Jurkat, Clone E6-1 (cell line): ENCODE results near the gene SHKBP1. TPM values are rescaled to one million over a fixed set of nuclear protein-coding genes. Genes with fewer than 3 reads are reported as not detected.
"Not testable (repeated sequence)": the region's sequence is repeated elsewhere in the genome, so short reads cannot be mapped to it uniquely, and the experiment has no call there.

ENCODE experiments used
- DNase-seq: peaks from one replicate; pipeline ENCODE4 v3.0.0-alpha.2; 2011; ENCODE audit warnings: low read depth, low spot score
- H3K4me3 ChIP-seq: 2 replicates; pipeline ENCODE4 v1.5.1; 2011; ENCODE audit warnings: mild to moderate bottlenecking, low read length, control low read depth, moderate library complexity
- polyA plus RNA-seq: library from polyadenylated mRNA; unstranded; fragments of >200 nt; gene quantifications from one replicate; pipeline ENCODE4 v1.2.1, GENCODE V29; 2012; ENCODE audit warnings: missing spikeins; ENCODE audit not compliant: insufficient read length, insufficient read depth

The SHKBP1 gene
- polyA plus RNA-seq: 222 TPM

- peak; percentile 94 for DNase-seq
Measured at GRCh38 chr19:40576585-40577451, at the start of gene SHKBP1. Gene SHKBP1, plus strand, starts transcription at chr19:40576873. Its CDS starts 27 bp downstream, at chr19:40576900.

GRCh38 chr19:40528078-40528477 lies 48.6 kb upstream of the SHKBP1 start:
- H3K4me3 ChIP-seq: no peak overlapping the region
- no peak for DNase-seq

More at GRCh38 chr19:40576585-40577451, at the start of gene SHKBP1:
- H3K4me3 ChIP-seq: peak within 1 kb of the TSS; percentile 85

- no peak overlapping the region for H3K4me3 ChIP-seq
Measured at GRCh38 chr19:40528533-40529092, 48.1 kb upstream of the SHKBP1 start.

GRCh38 chr19:40529093-40529954 lies 47.3 kb upstream of the SHKBP1 start:
- peak; percentile 83 for DNase-seq
- peak overlapping the region; percentile 33 for H3K4me3 ChIP-seq

More at GRCh38 chr19:40528533-40529092, 48.1 kb upstream of the SHKBP1 start:
- no peak for DNase-seq

- DNase-seq: no peak
- H3K4me3 ChIP-seq: peak overlapping the region; percentile 38
Measured at GRCh38 chr19:40530091-40530901, 46.4 kb upstream of the SHKBP1 start.

- no peak for DNase-seq
- no peak overlapping the region for H3K4me3 ChIP-seq
Measured at GRCh38 chr19:40533508-40533907, 43.2 kb upstream of the SHKBP1 start.

GRCh38 chr19:40534148-40534547 lies 42.5 kb upstream of the SHKBP1 start:
- no peak for DNase-seq
- no peak overlapping the region for H3K4me3 ChIP-seq

- H3K4me3 ChIP-seq: no peak overlapping the region
- DNase-seq: no peak
Measured at GRCh38 chr19:40539070-40539469, 37.6 kb upstream of the SHKBP1 start.

- no peak for DNase-seq
- H3K4me3 ChIP-seq: no peak overlapping the region
Measured at GRCh38 chr19:40542202-40542859, 34.3 kb upstream of the SHKBP1 start.

GRCh38 chr19:40543029-40543597 lies 33.6 kb upstream of the SHKBP1 start:
- H3K4me3 ChIP-seq: no peak overlapping the region

GRCh38 chr19:40546153-40546841 lies 30.4 kb upstream of the SHKBP1 start:
- H3K4me3 ChIP-seq, DNase-seq: not testable (repeated sequence)

More at GRCh38 chr19:40543029-40543597, 33.6 kb upstream of the SHKBP1 start:
- no peak for DNase-seq

GRCh38 chr19:40547190-40547589 lies 29.5 kb upstream of the SHKBP1 start:
- H3K4me3 ChIP-seq, DNase-seq: not testable (repeated sequence)

- no peak overlapping the region for H3K4me3 ChIP-seq
- DNase-seq: no peak
Measured at GRCh38 chr19:40547836-40548235, 28.8 kb upstream of the SHKBP1 start.

GRCh38 chr19:40549007-40549708 lies 27.5 kb upstream of the SHKBP1 start:
- H3K4me3 ChIP-seq: peak overlapping the region; percentile 43
- DNase-seq: peak; percentile 77

GRCh38 chr19:40550951-40551350 lies 25.7 kb upstream of the SHKBP1 start:
- no peak for DNase-seq
- no peak overlapping the region for H3K4me3 ChIP-seq

GRCh38 chr19:40552848-40553247 lies 23.8 kb upstream of the SHKBP1 start:
- no peak for DNase-seq

More at GRCh38 chr19:40552848-40553247, 23.8 kb upstream of the SHKBP1 start:
- no peak overlapping the region for H3K4me3 ChIP-seq
